Activated T-helper 2 cell treated with anti-CD3 and anti-CD28 coated beads, Interferon-gamma antibody, Interleukin-2, Interleukin-4, amounts not matched to agents 10 μg/mL and 5 μg/mL and 100 μg/mL, durations not matched to agents 14 hours and 24 hours and 36 hours (primary cell): Measurements from ENCODE around the gene VEZF1. TPM values are rescaled to one million over a fixed set of nuclear protein-coding genes. Genes with fewer than 3 reads are reported as not detected.

ENCODE experiments used
- DNase-seq: peaks from one replicate; pipeline ENCODE4 v3.0.0; 2021; ENCODE audit warnings: low spot score
- H3K27ac Mint-ChIP-seq: one replicate; pipeline ENCODE4 v1.8.0; 2021; ENCODE audit warnings: mixed read lengths
- H3K27me3 Mint-ChIP-seq: one replicate; pipeline ENCODE4 v1.8.0; 2021; ENCODE audit warnings: low read depth, mixed read lengths
- H3K36me3 Mint-ChIP-seq: one replicate; pipeline ENCODE4 v1.8.0; 2021; ENCODE audit warnings: low read depth, mixed read lengths
- H3K4me1 Mint-ChIP-seq: one replicate; pipeline ENCODE4 v1.8.0; 2021; ENCODE audit warnings: low read depth, mixed read lengths
- H3K4me3 Mint-ChIP-seq: one replicate; pipeline ENCODE4 v1.8.0; 2021; ENCODE audit warnings: low read depth, mild to moderate bottlenecking, moderate library complexity, mixed read lengths
- H3K9me3 Mint-ChIP-seq: one replicate; pipeline ENCODE4 v1.8.0; 2021; ENCODE audit warnings: mixed read lengths
- intact Hi-C: fragments of 100-400 bp; cut with micrococcal nuclease; formaldehyde crosslinking; loops from one replicate; pipeline ENCODE4 v1.15.1; 2023
- total RNA-seq: library from RNA; stranded (reverse); gene quantifications from 2 replicates; pipeline ENCODE4 v1.2.3, GENCODE V29; 2022

Gene VEZF1
- total RNA-seq, 1 donor from 2014 or later = 37.1 TPM

GRCh38 chr17:57994436-57994835, 6.4 kb upstream of the VEZF1 start:
- no peaks in the 10 kb centered on the region for H3K27me3 Mint-ChIP-seq
- H3K4me1 Mint-ChIP-seq = peaks cover 40% of the 10 kb centered on the region
- H3K9me3 Mint-ChIP-seq = no peaks in the 10 kb centered on the region
- H3K36me3 Mint-ChIP-seq = peaks cover 46% of the 10 kb centered on the region
- no peak for DNase-seq
- intact Hi-C loops = loop anchor here (2.0 to 10.0 kb wide), 2 partner anchors 50 to 102 kb away; no protein-coding TSS in a partner anchor
- no peak overlapping the region for H3K27ac Mint-ChIP-seq
- no peak overlapping the region for H3K4me3 Mint-ChIP-seq

GRCh38 chr17:57993471-57994365, 5.7 kb upstream of the VEZF1 start:
- Mint-ChIP-seq H3K36me3 (peaks cover 41% of the 10 kb centered on the region), H3K27ac (peak overlapping the region; percentile 48), H3K27me3 (no peaks in the 10 kb centered on the region), H3K4me1 (peaks cover 39% of the 10 kb centered on the region), H3K4me3 (no peak overlapping the region), H3K9me3 (no peaks in the 10 kb centered on the region)
- intact Hi-C loops = loop anchor here (2.0 to 10.0 kb wide), 2 partner anchors 49 to 101 kb away; no protein-coding TSS in a partner anchor
- DNase-seq = no peak

DNA sequence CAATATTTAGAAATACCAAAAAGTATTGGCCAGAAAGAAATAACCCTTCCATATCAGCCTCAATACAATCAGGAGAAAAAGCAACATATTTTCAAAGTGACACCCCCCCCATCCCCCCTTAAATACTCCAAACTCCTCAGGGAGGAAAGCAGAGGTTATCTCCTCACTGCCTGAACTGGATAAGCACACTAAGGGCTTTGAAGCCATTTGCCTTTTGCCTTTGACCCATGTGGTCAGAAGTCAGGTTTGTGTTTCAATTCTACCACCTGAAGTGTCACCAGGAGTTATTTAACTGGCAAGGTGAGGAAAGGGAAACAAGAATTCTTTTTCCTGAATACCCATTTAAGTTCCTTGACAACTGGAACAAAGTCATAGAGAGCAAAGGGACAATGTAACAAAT, 3.5 kb upstream of the VEZF1 start:
- Mint-ChIP-seq H3K27me3 (no peaks in the 10 kb centered on the region), H3K4me3 (no peak overlapping the region), H3K36me3 (peaks cover 32% of the 10 kb centered on the region), H3K27ac (no peak overlapping the region), H3K4me1 (peaks cover 40% of the 10 kb centered on the region), H3K9me3 (no peaks in the 10 kb centered on the region)
- no peak for DNase-seq
- intact Hi-C loops = loop anchor here (10.0 kb wide), 1 partner anchor 47 kb away; no protein-coding TSS in a partner anchor

- Mint-ChIP-seq H3K27ac (peak overlapping the region; percentile 21), H3K27me3 (no peaks in the 10 kb centered on the region), H3K36me3 (peaks cover 27% of the 10 kb centered on the region), H3K9me3 (no peaks in the 10 kb centered on the region), H3K4me1 (peaks cover 41% of the 10 kb centered on the region), H3K4me3 (peak overlapping the region; percentile 26)
- intact Hi-C loops = loop anchor here (10.0 kb wide), 1 partner anchor 45 kb away; no protein-coding TSS in a partner anchor
- no peak for DNase-seq
These were observed 2.0 kb upstream of the VEZF1 start for GRCh38 chr17:57990037-57990436.

GRCh38 chr17:57988301-57989250, 522 bp upstream of the VEZF1 start:
- peak; percentile 69 for DNase-seq
- H3K27ac Mint-ChIP-seq = peak overlapping the region; percentile 91
- peaks cover 45% of the 10 kb centered on the region for H3K4me1 Mint-ChIP-seq
- intact Hi-C loops = loop anchor here (1.0 kb wide), 1 partner anchor 19 kb away; the partner anchor contains the start of gene SRSF1
- H3K36me3 Mint-ChIP-seq = peaks cover 35% of the 10 kb centered on the region
- peak overlapping the region; percentile 91 for H3K4me3 Mint-ChIP-seq
- no peaks in the 10 kb centered on the region for H3K27me3 Mint-ChIP-seq
- H3K9me3 Mint-ChIP-seq = no peaks in the 10 kb centered on the region

GRCh38 chr17:57986841-57987580, 1.0 kb downstream of the VEZF1 start:
- Mint-ChIP-seq H3K36me3 (peaks cover 42% of the 10 kb centered on the region), H3K9me3 (no peaks in the 10 kb centered on the region), H3K27ac (peak overlapping the region; percentile 86), H3K27me3 (no peaks in the 10 kb centered on the region), H3K4me1 (peaks cover 50% of the 10 kb centered on the region), H3K4me3 (peak overlapping the region; percentile 91)
- intact Hi-C loops = loop anchor here (1.0 kb wide), 1 partner anchor 137 kb away; the partner anchor contains the start of gene MRPS23
- DNase-seq = no peak

DNA sequence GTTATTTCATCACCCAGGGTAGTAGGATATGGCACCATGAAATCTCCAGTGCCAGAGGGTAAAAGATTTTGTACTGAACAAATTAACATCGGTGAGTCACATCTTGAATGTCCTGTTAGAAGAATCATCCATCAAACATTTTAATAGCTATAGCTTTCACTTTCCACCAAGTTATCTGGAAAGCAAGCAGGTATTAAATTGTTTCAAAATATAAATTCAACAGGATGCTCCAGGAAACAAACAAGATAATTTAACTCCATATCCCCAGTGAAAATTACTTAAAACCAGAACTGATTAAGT, 2.4 kb downstream of the VEZF1 start:
- intact Hi-C loops = no loop called here
- H3K36me3 Mint-ChIP-seq = peaks cover 56% of the 10 kb centered on the region
- H3K9me3 Mint-ChIP-seq = no peaks in the 10 kb centered on the region
- peaks cover 59% of the 10 kb centered on the region for H3K4me1 Mint-ChIP-seq
- no peak overlapping the region for H3K27ac Mint-ChIP-seq
- H3K27me3 Mint-ChIP-seq = no peaks in the 10 kb centered on the region
- H3K4me3 Mint-ChIP-seq = peak overlapping the region; percentile 15
- no peak for DNase-seq

- peaks cover 61% of the 10 kb centered on the region for H3K4me1 Mint-ChIP-seq
- peak overlapping the region; percentile 57 for H3K4me3 Mint-ChIP-seq
- H3K36me3 Mint-ChIP-seq = peaks cover 61% of the 10 kb centered on the region
- H3K27ac Mint-ChIP-seq = no peak overlapping the region
- intact Hi-C loops = no loop called here
- no peaks in the 10 kb centered on the region for H3K9me3 Mint-ChIP-seq
- no peak for DNase-seq
- no peaks in the 10 kb centered on the region for H3K27me3 Mint-ChIP-seq
These were observed 2.9 kb downstream of the VEZF1 start for GRCh38 chr17:57984936-57985674.

GRCh38 chr17:57984261-57984890, 3.7 kb downstream of the VEZF1 start:
- H3K27me3 Mint-ChIP-seq = no peaks in the 10 kb centered on the region
- no peak overlapping the region for H3K4me3 Mint-ChIP-seq
- peaks cover 64% of the 10 kb centered on the region for H3K36me3 Mint-ChIP-seq
- no peak overlapping the region for H3K27ac Mint-ChIP-seq
- no peaks in the 10 kb centered on the region for H3K9me3 Mint-ChIP-seq
- intact Hi-C loops = no loop called here
- peaks cover 61% of the 10 kb centered on the region for H3K4me1 Mint-ChIP-seq
- DNase-seq = no peak

- intact Hi-C loops = no loop called here
- peaks cover 55% of the 10 kb centered on the region for H3K4me1 Mint-ChIP-seq
- no peak overlapping the region for H3K27ac Mint-ChIP-seq
- no peak for DNase-seq
- no peaks in the 10 kb centered on the region for H3K9me3 Mint-ChIP-seq
- H3K36me3 Mint-ChIP-seq = peaks cover 69% of the 10 kb centered on the region
- no peak overlapping the region for H3K4me3 Mint-ChIP-seq
- no peaks in the 10 kb centered on the region for H3K27me3 Mint-ChIP-seq
These were observed 4.6 kb downstream of the VEZF1 start for GRCh38 chr17:57983446-57983845.

DNA sequence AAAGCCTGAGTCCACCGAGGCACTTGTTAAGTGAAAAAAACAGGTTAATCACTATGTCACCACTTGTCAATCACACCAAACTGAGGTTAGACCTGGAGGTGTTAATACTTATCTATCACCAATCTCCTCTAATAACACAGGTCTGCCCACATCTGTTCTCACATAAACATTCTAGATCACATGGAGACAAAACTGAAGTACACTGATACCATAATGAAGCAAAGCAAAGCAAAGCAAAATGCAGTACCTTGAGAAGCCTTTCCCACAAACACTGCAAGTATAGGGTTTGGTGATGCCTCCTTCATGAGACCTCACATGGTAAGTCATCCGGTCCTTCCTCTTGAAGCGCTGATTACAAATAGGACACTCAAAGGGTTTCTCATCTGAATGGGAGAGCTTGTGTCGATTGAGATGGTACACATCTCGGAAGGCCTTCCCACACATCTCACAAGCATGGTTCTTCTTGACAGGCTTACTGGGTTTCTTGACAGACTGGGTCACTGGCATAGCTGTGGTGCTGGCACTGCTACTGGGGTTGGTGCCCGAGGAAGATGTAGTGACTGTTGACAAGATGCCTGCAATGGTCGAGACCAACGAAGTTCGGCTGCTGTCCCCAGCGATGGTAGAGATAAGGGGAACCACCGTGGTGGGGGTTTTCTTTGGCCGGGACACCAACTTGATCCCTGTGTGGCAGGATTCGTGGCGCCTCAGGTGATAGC, 5.4 kb downstream of the VEZF1 start:
- no peak for DNase-seq
- peaks cover 55% of the 10 kb centered on the region for H3K4me1 Mint-ChIP-seq
- H3K4me3 Mint-ChIP-seq = no peak overlapping the region
- H3K9me3 Mint-ChIP-seq = no peaks in the 10 kb centered on the region
- H3K27ac Mint-ChIP-seq = no peak overlapping the region
- no peaks in the 10 kb centered on the region for H3K27me3 Mint-ChIP-seq
- intact Hi-C loops = no loop called here
- H3K36me3 Mint-ChIP-seq = peaks cover 76% of the 10 kb centered on the region
